Sigmoid colon (tissue), 4 donors: Measurements from ENCODE around the gene PPP1R12A.

Experiments used
- EP300 ChIP-seq, 4 donors: sonication (generic); formaldehyde crosslinking; IDR thresholded peaks; one replicate each; pipeline ENCODE4 v1.6.1; 2017; ENCODE audit warnings: antibody characterized with exemption in 4 of 4
- POLR2A ChIP-seq, 2 donors: fragments of 450-650 bp; IDR thresholded peaks; one replicate each; pipeline ENCODE4 v1.6.1; 2016; ENCODE audit warnings: antibody characterized with exemption in 2 of 2, mild to moderate bottlenecking in 2 of 2, moderate library complexity in 2 of 2
- POLR2AphosphoS5 ChIP-seq, 4 donors: sonication (generic); formaldehyde crosslinking; IDR thresholded peaks; one replicate each; pipeline ENCODE4 v1.6.1; 2017; ENCODE audit warnings: antibody characterized with exemption in 4 of 4
- TF ChIP-seq, protein P1 (sequence below), 4 experiments: fragments of 450-650 bp in 3 of 4; fragments of 200-600 bp in 1 of 4; IDR thresholded peaks; one replicate each; pipeline ENCODE4 v1.5.1; 2016 to 2019; ENCODE audit warnings: antibody characterized with exemption in 4 of 4, mild to moderate bottlenecking in 3 of 4, moderate library complexity in 2 of 4

DNA sequence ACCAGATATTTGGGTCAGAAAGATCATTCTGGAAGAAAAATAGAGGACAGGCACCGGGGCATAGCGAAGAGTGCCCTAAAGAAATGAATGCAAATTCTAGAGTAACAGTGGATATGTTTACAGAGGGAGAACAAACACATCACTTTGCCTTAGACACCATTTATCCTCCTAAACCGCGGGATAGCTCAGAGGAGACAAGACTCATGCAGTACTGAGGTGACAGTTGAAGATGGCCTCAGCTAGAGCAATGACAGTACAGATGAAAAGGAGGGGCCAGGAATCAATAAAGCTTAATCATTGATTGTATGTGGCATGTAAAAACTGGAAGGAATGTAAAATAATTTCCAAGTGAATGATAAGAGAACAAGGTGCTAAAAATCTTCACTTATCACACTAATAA lies 10.5 kb upstream of the PPP1R12A start:
- TF ChIP-seq, protein P1, sequence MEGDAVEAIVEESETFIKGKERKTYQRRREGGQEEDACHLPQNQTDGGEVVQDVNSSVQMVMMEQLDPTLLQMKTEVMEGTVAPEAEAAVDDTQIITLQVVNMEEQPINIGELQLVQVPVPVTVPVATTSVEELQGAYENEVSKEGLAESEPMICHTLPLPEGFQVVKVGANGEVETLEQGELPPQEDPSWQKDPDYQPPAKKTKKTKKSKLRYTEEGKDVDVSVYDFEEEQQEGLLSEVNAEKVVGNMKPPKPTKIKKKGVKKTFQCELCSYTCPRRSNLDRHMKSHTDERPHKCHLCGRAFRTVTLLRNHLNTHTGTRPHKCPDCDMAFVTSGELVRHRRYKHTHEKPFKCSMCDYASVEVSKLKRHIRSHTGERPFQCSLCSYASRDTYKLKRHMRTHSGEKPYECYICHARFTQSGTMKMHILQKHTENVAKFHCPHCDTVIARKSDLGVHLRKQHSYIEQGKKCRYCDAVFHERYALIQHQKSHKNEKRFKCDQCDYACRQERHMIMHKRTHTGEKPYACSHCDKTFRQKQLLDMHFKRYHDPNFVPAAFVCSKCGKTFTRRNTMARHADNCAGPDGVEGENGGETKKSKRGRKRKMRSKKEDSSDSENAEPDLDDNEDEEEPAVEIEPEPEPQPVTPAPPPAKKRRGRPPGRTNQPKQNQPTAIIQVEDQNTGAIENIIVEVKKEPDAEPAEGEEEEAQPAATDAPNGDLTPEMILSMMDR (IDR thresholded peaks at IDR 0.05), result no peak
- TF ChIP-seq POLR2AphosphoS5 (IDR thresholded peaks at IDR 0.05), result no peak
- no peak for TF ChIP-seq POLR2A (IDR thresholded peaks at IDR 0.05)
- no peak for TF ChIP-seq EP300 (IDR thresholded peaks at IDR 0.05)
